ENCODE results near the gene ARHGAP32.

DNA sequence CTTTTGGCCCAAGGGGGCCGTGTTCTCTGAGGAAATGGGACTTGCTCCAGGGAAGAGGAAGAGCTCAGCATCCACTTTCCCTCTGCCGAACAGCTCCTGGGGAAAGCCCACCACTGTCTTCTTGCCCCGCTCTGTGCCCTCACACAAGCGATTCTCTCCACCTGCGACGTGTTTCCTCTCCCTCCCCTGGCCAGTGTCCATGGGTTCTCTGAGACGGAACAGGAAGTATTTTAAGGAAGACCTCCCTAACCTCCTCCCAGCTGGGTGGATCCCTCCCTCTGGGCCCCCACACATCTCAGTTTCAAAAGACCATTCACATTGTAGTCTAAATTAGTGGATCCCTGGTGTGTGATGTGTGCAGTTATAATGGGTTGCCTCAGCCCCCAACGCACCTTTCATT, 251.0 kb downstream of the ARHGAP32 start:
- TF ChIP-seq, protein P1, sequence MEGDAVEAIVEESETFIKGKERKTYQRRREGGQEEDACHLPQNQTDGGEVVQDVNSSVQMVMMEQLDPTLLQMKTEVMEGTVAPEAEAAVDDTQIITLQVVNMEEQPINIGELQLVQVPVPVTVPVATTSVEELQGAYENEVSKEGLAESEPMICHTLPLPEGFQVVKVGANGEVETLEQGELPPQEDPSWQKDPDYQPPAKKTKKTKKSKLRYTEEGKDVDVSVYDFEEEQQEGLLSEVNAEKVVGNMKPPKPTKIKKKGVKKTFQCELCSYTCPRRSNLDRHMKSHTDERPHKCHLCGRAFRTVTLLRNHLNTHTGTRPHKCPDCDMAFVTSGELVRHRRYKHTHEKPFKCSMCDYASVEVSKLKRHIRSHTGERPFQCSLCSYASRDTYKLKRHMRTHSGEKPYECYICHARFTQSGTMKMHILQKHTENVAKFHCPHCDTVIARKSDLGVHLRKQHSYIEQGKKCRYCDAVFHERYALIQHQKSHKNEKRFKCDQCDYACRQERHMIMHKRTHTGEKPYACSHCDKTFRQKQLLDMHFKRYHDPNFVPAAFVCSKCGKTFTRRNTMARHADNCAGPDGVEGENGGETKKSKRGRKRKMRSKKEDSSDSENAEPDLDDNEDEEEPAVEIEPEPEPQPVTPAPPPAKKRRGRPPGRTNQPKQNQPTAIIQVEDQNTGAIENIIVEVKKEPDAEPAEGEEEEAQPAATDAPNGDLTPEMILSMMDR (IDR thresholded peaks at IDR 0.05; ENCODE audit: insufficient read depth, low read length, poor library complexity, severe bottlenecking), result no peak
- TF ChIP-seq EZH2phosphoT487 (conservative IDR thresholded peaks at IDR 0.05; ENCODE audit: low read length), result no peak
